ENCODE measurements around the gene EVI2A.
"Not testable (repeated sequence)": the region's sequence is repeated elsewhere in the genome, so short reads cannot be mapped to it uniquely, and the experiment has no call there.

Gene EVI2A

DNA sequence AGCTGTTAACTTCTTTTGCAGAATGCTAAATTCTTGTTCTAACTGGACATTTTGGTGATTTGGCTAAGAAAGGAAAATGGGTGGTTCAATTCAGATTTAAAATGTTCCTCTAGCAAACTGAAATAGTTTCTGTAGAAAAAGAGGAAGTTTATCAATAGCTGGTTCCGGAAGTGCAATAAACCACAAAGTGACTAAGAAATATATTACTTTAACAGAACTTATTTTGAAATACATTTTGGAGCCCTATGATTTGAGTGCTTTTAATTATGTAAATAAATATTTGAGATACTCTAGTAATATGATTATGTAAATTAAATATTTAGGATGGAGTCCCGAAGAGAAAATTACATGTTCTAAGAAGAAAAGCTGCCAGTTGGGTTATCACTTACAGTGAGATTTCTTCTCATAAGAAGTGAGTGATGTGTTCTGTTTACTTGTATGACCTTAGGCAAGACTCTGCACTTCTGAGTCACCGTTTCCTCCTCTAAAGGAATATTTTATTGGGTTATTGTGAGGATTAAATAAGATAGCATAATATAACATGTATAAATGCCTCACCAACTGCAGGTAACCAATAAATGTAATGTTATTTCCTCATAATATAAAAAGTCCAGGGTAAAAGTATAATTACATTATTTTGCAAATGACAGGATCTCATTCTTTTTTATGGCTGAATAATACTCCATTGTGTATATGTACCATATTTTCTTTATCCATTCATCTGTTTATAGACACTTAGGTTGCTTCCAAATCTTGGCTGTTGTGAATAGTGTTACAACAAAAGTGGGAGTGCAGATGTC is 7.2 kb downstream of the EVI2A start, which contains the start of gene EVI2B:
EVI2B (minus strand) TSS at position 73 of the 800 bp plus-strand sequence. CDS start 8,445 bp downstream, outside the sequence.
- no peak within 1 kb of the TSS for H2AFZ ChIP-seq
- H3K9ac ChIP-seq = no peak within 1 kb of the TSS
- no peak within 1 kb of the TSS for H3K27ac ChIP-seq
- no peaks in the 10 kb centered on the region for H3K79me2 ChIP-seq
- H3K4me2 ChIP-seq (ENCODE audit: low read length) = no peak within 1 kb of the TSS
- no peaks in the 10 kb centered on the region for H3K27me3 ChIP-seq (ENCODE audit: control insufficient read depth, insufficient read depth, low read length)
- no peaks in the 10 kb centered on the region for H3K9me3 ChIP-seq (ENCODE audit: control insufficient read depth, low read length)
- H3K36me3 ChIP-seq (ENCODE audit: control insufficient read depth, insufficient read depth, low read length) = no peaks in the 10 kb centered on the region
- TF ChIP-seq, protein P1, sequence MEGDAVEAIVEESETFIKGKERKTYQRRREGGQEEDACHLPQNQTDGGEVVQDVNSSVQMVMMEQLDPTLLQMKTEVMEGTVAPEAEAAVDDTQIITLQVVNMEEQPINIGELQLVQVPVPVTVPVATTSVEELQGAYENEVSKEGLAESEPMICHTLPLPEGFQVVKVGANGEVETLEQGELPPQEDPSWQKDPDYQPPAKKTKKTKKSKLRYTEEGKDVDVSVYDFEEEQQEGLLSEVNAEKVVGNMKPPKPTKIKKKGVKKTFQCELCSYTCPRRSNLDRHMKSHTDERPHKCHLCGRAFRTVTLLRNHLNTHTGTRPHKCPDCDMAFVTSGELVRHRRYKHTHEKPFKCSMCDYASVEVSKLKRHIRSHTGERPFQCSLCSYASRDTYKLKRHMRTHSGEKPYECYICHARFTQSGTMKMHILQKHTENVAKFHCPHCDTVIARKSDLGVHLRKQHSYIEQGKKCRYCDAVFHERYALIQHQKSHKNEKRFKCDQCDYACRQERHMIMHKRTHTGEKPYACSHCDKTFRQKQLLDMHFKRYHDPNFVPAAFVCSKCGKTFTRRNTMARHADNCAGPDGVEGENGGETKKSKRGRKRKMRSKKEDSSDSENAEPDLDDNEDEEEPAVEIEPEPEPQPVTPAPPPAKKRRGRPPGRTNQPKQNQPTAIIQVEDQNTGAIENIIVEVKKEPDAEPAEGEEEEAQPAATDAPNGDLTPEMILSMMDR (IDR thresholded peaks at IDR 0.05) = no peak
- no peak within 1 kb of the TSS for H3K4me3 ChIP-seq (ENCODE audit: low read depth, low read length)
- no peaks in the 10 kb centered on the region for H3K4me1 ChIP-seq

DNA sequence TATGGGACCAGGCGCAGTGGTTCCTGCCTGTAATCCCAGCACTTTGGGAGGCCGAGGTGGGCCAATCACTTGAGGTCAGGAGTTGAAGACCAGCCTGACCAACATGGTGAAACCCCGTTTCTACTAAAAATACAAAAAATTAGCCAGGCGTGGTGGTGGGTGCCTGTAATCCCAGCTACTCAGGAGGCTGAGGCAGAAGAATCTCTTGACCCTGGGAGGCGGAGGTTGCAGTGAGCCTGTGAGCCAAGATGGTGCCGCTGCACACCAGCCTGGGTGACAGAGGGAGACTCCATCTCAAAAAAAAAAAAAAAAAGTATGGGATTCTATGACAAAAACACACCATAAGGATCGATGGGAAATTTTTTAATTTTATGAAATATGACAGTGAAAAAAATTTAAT is 9.2 kb downstream of the EVI2A start:
- not testable (repeated sequence) for H3K4me3 ChIP-seq (ENCODE audit: low read depth, low read length); H3K79me2 ChIP-seq; H3K9me3 ChIP-seq (ENCODE audit: control insufficient read depth, low read length); H3K4me2 ChIP-seq (ENCODE audit: low read length); H3K4me1 ChIP-seq; H3K27me3 ChIP-seq (ENCODE audit: control insufficient read depth, insufficient read depth, low read length); H3K27ac ChIP-seq; H3K36me3 ChIP-seq (ENCODE audit: control insufficient read depth, insufficient read depth, low read length); H2AFZ ChIP-seq; H3K9ac ChIP-seq

DNA sequence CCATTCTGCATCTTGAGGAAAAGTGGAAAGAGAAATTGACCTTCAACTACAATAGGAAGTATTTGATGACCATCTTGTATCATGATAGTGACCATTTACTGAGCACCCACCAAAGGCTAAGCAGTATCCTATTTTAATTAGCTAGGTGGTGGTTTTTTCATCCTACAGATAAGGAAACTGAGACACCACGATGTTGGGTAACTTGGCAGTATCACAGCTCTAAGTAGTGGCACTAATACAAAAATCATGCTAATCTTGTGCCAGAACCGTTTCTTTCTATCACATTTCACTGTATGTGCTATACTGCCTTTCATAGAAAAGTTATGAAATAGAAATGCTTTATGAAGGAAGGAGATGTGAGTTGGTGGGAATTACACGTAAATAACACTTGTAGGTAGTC is 9.9 kb downstream of the EVI2A start:
- H3K27ac ChIP-seq = no peak overlapping the region
- H3K4me3 ChIP-seq (ENCODE audit: low read depth, low read length) = no peak overlapping the region
- no peak overlapping the region for H3K9ac ChIP-seq
- TF ChIP-seq, protein P1 (IDR thresholded peaks at IDR 0.05) = no peak
- no peaks in the 10 kb centered on the region for H3K9me3 ChIP-seq (ENCODE audit: control insufficient read depth, low read length)
- H3K36me3 ChIP-seq (ENCODE audit: control insufficient read depth, insufficient read depth, low read length) = no peaks in the 10 kb centered on the region
- H3K27me3 ChIP-seq (ENCODE audit: control insufficient read depth, insufficient read depth, low read length) = no peaks in the 10 kb centered on the region
- H3K4me2 ChIP-seq (ENCODE audit: low read length) = no peak overlapping the region
- no peak overlapping the region for H2AFZ ChIP-seq
- no peaks in the 10 kb centered on the region for H3K4me1 ChIP-seq
- no peaks in the 10 kb centered on the region for H3K79me2 ChIP-seq

DNA sequence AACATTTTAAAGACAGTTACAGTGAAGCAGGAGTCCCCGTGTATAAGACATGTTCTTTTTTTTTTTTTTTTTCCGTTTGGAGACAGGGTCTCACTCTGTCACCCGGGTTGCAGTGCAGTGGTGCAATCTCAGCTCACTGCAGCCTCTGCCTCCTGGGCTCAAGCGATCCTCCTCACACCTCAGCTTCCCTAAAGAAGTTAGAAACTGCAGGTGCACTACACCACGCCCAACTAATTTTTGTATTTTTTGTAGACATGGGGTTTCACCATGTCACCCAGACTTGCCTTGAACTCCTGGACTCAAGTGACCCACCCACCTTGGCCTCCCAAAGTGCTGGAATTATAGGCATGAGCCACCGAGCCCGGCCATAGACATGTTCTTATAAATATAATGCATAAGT is 10.5 kb downstream of the EVI2A start:
- H3K9ac ChIP-seq = no peak overlapping the region
- no peaks in the 10 kb centered on the region for H3K4me1 ChIP-seq
- no peak overlapping the region for H3K27ac ChIP-seq
- no peak overlapping the region for H3K4me2 ChIP-seq (ENCODE audit: low read length)
- H2AFZ ChIP-seq = no peak overlapping the region
- no peak overlapping the region for H3K4me3 ChIP-seq (ENCODE audit: low read depth, low read length)
- TF ChIP-seq, protein P1 (IDR thresholded peaks at IDR 0.05) = no peak
- H3K36me3 ChIP-seq (ENCODE audit: control insufficient read depth, insufficient read depth, low read length) = no peaks in the 10 kb centered on the region
- no peaks in the 10 kb centered on the region for H3K9me3 ChIP-seq (ENCODE audit: control insufficient read depth, low read length)
- H3K79me2 ChIP-seq = no peaks in the 10 kb centered on the region
- no peaks in the 10 kb centered on the region for H3K27me3 ChIP-seq (ENCODE audit: control insufficient read depth, insufficient read depth, low read length)

DNA sequence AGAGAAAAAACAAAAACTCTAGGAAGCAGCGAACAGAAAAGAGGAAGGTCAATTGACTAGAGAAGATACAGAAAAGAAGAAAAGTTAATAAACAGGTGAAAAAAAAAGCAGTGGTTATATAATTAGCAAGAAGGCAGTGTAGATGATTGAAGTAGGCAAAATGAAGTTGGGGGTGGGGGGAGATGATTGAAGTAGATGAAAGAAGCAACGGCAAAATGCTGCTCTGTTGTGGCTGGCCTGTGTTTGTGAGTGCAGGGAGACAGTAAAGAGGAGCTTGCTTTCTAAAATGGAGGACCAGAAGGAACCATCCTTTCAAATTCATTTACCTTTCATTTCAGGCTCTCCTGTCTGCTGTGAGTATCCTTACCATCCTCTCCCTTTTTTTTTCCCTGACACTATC is 11.2 kb downstream of the EVI2A start:
- H3K36me3 ChIP-seq (ENCODE audit: control insufficient read depth, insufficient read depth, low read length) = no peaks in the 10 kb centered on the region
- TF ChIP-seq, protein P1 (IDR thresholded peaks at IDR 0.05) = no peak
- H2AFZ ChIP-seq = no peak overlapping the region
- no peaks in the 10 kb centered on the region for H3K9me3 ChIP-seq (ENCODE audit: control insufficient read depth, low read length)
- no peaks in the 10 kb centered on the region for H3K79me2 ChIP-seq
- no peak overlapping the region for H3K27ac ChIP-seq
- no peak overlapping the region for H3K4me3 ChIP-seq (ENCODE audit: low read depth, low read length)
- no peaks in the 10 kb centered on the region for H3K4me1 ChIP-seq
- H3K4me2 ChIP-seq (ENCODE audit: low read length) = no peak overlapping the region
- no peak overlapping the region for H3K9ac ChIP-seq
- no peaks in the 10 kb centered on the region for H3K27me3 ChIP-seq (ENCODE audit: control insufficient read depth, insufficient read depth, low read length)
